Cardiac muscle cell (in vitro differentiated cells and primary cell): ENCODE measurements around the gene ENDOV. TPM values are rescaled to one million over a fixed set of nuclear protein-coding genes. Genes with fewer than 3 reads are reported as not detected.

Source experiments
- DNase-seq, 2 donors: peaks; one replicate each; pipeline versions ENCODE4 v3.0.0 to v3.0.0-alpha.2; 2010 to 2017; ENCODE audit warnings: low read depth in 1 of 2, low spot score in 1 of 2
- H3K27ac ChIP-seq: fragments of 200-600 bp; sonication (generic); 2 replicates; pipeline ENCODE4 v1.5.1; 2016
- H3K27me3 ChIP-seq: fragments of 200-600 bp; sonication (generic); 2 replicates; pipeline ENCODE4 v1.6.0; 2016; ENCODE audit warnings: control low read depth
- H3K36me3 ChIP-seq: fragments of 200-600 bp; sonication (generic); 2 replicates; pipeline ENCODE4 v1.5.1; 2016; ENCODE audit warnings: control low read depth
- H3K4me1 ChIP-seq: fragments of 200-600 bp; sonication (generic); 2 replicates; pipeline ENCODE4 v1.8.1; 2017; ENCODE audit warnings: low read depth, mild to moderate bottlenecking, mixed run types
- H3K4me3 ChIP-seq: fragments of 200-600 bp; sonication (generic); 2 replicates; pipeline ENCODE4 v1.5.1; 2016; ENCODE audit warnings: mild to moderate bottlenecking
- H3K9me3 ChIP-seq: fragments of 200-600 bp; sonication (generic); 2 replicates; pipeline ENCODE4 v1.5.1; 2017; ENCODE audit warnings: low read depth, mild to moderate bottlenecking, control low read depth
- CTCF ChIP-seq: IDR thresholded peaks from 2 replicates; pipeline ENCODE4 v1.5.1; 2012; ENCODE audit warnings: low read depth, mild to moderate bottlenecking, low read length
- polyA plus RNA-seq: library from polyadenylated mRNA; unstranded; fragments of >200 nt; fragmentation: Nextera tagmentation; extraction: Ambion mirVana; gene quantifications from 2 replicates; pipeline ENCODE4 v1.2.1, GENCODE V29; 2016
- total RNA-seq: library from RNA; depleted of rRNA; stranded (reverse); fragments of >200 nt; gene quantifications from 2 replicates; pipeline ENCODE4 v1.2.3, GENCODE V29; 2016

Gene ENDOV
- total and polyA plus RNA-seq, 2 experiments from 2014 or later = 35.4 to 38.0 TPM

- H3K27ac ChIP-seq = no peak overlapping the region
- no peaks in the 10 kb centered on the region for H3K36me3 ChIP-seq
- TF ChIP-seq CTCF = no peak
- no peak for DNase-seq
- H3K4me1 ChIP-seq = peaks cover 2% of the 10 kb centered on the region
- H3K27me3 ChIP-seq = peaks cover 8% of the 10 kb centered on the region
- H3K4me3 ChIP-seq = no peak overlapping the region
- no peaks in the 10 kb centered on the region for H3K9me3 ChIP-seq
These were observed 3.6 kb downstream of the ENDOV start for GRCh38 chr17:80418589-80418988.

GRCh38 chr17:80419255-80419654 lies 4.3 kb downstream of the ENDOV start:
- Histone ChIP-seq H3K4me1 (peaks cover 2% of the 10 kb centered on the region), H3K4me3 (no peak overlapping the region), H3K27ac (no peak overlapping the region), H3K27me3 (peaks cover under 1% of the 10 kb centered on the region), H3K36me3 (no peaks in the 10 kb centered on the region), H3K9me3 (no peaks in the 10 kb centered on the region)
- no peak for TF ChIP-seq CTCF
- no peak for DNase-seq

- no peak for DNase-seq
These were observed 6.6 kb downstream of the ENDOV start for GRCh38 chr17:80421381-80422090.

GRCh38 chr17:80422276-80422675 lies 7.3 kb downstream of the ENDOV start:
- Histone ChIP-seq H3K9me3 (no peaks in the 10 kb centered on the region), H3K36me3 (no peaks in the 10 kb centered on the region), H3K4me3 (no peak overlapping the region), H3K27ac (no peak overlapping the region), H3K4me1 (no peaks in the 10 kb centered on the region), H3K27me3 (no peaks in the 10 kb centered on the region)
- TF ChIP-seq CTCF = no peak
- DNase-seq = no peak

More at GRCh38 chr17:80421381-80422090, 6.6 kb downstream of the ENDOV start:
- Histone ChIP-seq H3K4me1 (no peaks in the 10 kb centered on the region), H3K36me3 (no peaks in the 10 kb centered on the region), H3K27ac (no peak overlapping the region), H3K27me3 (no peaks in the 10 kb centered on the region), H3K9me3 (no peaks in the 10 kb centered on the region), H3K4me3 (no peak overlapping the region)
- no peak for TF ChIP-seq CTCF

- Histone ChIP-seq H3K4me1 (no peaks in the 10 kb centered on the region), H3K9me3 (no peaks in the 10 kb centered on the region), H3K4me3 (no peak overlapping the region), H3K36me3 (no peaks in the 10 kb centered on the region), H3K27me3 (no peaks in the 10 kb centered on the region), H3K27ac (no peak overlapping the region)
- TF ChIP-seq CTCF = no peak
- no peak for DNase-seq
These were observed 8.0 kb downstream of the ENDOV start for GRCh38 chr17:80422981-80423380.
